NB4 (cell line): Measurements from ENCODE around the gene PIAS1.

Source experiments
- CTCF ChIP-seq: IDR thresholded peaks from one replicate; pipeline ENCODE4 v1.5.1; 2012; ENCODE audit warnings: low read depth, low read length
- POLR2A ChIP-seq: IDR thresholded peaks from 2 replicates; pipeline ENCODE4 v1.6.1; 2011; ENCODE audit warnings: mild to moderate bottlenecking; ENCODE audit not compliant: insufficient read length; ENCODE audit errors: extremely low read depth

- no peak for TF ChIP-seq POLR2A
- TF ChIP-seq CTCF = no peak
Measured at GRCh38 chr15:68061602-68062001, 7.5 kb downstream of the PIAS1 start.
